ENCODE results near the gene NFE2L2.

GRCh38 chr2:177262092-177262491 is 2.4 kb downstream of the NFE2L2 start:
- no peak for TF ChIP-seq CTCF (IDR thresholded peaks at IDR 0.05; ENCODE audit: low read length)
- no peak for TF ChIP-seq EZH2 (optimal IDR thresholded peaks at IDR 0.05; ENCODE audit: low read depth, low read length)
- no peak for TF ChIP-seq EZH2phosphoT487 (IDR thresholded peaks at IDR 0.05; ENCODE audit: low read length)

Measured in MM.1S (cell line).